Fibroblast of mammary gland (primary cell): Measurements from ENCODE around the gene AGPAT3.

Experiments
- DNase-seq: peaks from one replicate; pipeline ENCODE4 v3.0.0-alpha.2; 2010; ENCODE audit warnings: low read depth
- H3K4me3 ChIP-seq: 2 replicates; pipeline ENCODE4 v1.5.1; 2011; ENCODE audit warnings: low read depth, mild to moderate bottlenecking, low read length, moderate library complexity; ENCODE audit not compliant: control insufficient read depth
- TF ChIP-seq, protein P1 (sequence below): conservative IDR thresholded peaks from 2 replicates; pipeline ENCODE4 v1.5.1; 2011; ENCODE audit warnings: low read depth, low read length, inconsistent platforms; ENCODE audit not compliant: control insufficient read depth, insufficient read depth

Gene AGPAT3

DNA sequence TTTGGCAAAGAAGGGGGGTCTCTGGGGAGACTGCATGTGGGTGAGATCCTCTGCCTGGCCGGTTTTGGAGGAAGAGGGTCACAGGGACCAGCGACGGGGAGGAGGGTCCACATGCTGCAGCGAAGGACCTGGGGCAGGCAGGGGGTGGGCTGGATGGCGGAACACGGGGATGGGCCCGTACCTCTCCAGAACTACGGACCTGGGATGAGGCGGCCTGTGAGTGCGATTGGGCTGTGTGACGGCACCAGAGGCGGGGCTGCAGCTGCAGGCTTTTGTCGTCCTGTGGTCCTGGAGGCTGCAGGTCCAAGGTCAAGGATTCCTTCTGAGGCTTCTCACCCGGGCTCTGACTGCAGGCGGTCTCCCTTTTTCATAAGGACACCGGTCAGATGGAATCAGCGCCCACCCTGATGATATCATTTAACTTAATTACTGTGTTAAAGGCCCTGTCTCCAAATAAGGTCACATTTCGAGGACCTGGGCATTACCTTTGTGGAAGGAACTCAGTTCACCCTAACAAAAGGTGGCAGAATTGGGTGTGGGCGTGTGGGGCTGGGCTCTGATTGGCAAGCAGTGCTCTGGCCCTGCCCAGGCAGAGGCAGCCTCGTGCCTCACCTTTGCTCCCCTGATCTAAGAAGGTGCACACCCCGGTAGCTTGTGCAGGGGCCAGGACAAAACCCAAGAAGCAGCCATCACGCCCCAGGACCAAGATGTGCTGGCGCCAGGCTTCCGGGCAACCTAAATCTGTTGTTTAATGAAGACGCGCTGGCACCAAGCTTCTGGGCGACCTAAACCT lies 87.1 kb downstream of the AGPAT3 start:
- H3K4me3 ChIP-seq = no peak overlapping the region
- TF ChIP-seq, protein P1, sequence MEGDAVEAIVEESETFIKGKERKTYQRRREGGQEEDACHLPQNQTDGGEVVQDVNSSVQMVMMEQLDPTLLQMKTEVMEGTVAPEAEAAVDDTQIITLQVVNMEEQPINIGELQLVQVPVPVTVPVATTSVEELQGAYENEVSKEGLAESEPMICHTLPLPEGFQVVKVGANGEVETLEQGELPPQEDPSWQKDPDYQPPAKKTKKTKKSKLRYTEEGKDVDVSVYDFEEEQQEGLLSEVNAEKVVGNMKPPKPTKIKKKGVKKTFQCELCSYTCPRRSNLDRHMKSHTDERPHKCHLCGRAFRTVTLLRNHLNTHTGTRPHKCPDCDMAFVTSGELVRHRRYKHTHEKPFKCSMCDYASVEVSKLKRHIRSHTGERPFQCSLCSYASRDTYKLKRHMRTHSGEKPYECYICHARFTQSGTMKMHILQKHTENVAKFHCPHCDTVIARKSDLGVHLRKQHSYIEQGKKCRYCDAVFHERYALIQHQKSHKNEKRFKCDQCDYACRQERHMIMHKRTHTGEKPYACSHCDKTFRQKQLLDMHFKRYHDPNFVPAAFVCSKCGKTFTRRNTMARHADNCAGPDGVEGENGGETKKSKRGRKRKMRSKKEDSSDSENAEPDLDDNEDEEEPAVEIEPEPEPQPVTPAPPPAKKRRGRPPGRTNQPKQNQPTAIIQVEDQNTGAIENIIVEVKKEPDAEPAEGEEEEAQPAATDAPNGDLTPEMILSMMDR = no peak
- no peak for DNase-seq

- H3K4me3 ChIP-seq = no peak overlapping the region
- TF ChIP-seq, protein P1 = no peak
- no peak for DNase-seq
These were observed 88.0 kb downstream of the AGPAT3 start for GRCh38 chr21:43953021-43953420.

DNA sequence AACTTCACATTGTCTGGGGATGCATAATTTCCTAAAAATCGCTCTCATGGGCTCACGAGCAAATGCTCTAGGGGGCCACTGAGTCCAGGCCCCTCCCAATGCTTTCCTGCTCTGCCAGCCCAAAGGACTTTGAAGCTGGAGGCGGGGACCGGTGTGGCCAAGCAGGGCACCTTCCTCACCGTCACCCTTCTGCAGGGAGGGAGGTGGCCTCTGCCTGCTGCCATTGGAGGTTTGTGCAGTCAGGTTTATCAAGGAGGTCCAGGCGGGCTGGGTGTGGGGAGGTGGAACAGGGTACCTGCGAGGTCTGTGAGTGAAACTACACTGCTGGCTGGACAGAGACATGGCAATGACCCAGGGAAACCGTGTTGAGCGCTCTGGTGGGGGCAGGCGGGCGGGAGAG lies 89.0 kb downstream of the AGPAT3 start:
- DNase-seq = no peak
- TF ChIP-seq, protein P1 = no peak
- no peak overlapping the region for H3K4me3 ChIP-seq

GRCh38 chr21:43954896-43955295 lies 89.9 kb downstream of the AGPAT3 start:
- TF ChIP-seq, protein P1 = no peak
- DNase-seq = no peak
- H3K4me3 ChIP-seq = no peak overlapping the region

DNA sequence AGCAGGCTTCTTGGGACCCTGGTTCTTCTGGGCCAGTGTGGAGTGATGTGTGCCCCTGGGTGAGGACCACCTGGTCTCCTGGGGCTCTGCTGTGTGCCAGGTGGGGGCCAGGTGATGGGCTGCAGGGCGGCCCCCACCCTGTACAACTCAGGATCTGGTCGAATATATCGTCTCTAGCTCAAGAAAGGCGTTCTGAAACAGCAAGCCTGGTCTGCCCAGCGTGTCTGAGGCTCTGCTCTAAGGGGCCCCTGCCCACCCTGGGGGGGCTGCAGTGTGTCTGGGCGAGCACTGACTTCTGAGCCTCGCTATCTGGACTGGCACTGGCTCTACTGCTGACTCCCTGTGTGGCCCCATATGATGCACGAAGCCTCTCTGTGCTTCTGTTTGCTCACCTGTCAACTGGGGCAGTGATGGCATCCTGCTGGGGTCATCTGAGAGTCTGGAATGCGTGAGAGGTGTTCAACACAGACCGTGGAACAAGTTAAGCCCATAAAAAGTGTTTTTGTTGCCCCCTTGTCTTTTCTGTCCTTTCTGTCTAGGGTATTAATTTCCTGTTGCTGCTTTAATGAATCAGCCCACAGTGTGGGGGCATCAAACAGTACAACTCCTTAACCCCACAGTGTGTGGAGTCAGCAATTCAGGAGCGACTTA lies 91.1 kb downstream of the AGPAT3 start:
- TF ChIP-seq, protein P1 = no peak
- no peak for DNase-seq
- H3K4me3 ChIP-seq = no peak overlapping the region

DNA sequence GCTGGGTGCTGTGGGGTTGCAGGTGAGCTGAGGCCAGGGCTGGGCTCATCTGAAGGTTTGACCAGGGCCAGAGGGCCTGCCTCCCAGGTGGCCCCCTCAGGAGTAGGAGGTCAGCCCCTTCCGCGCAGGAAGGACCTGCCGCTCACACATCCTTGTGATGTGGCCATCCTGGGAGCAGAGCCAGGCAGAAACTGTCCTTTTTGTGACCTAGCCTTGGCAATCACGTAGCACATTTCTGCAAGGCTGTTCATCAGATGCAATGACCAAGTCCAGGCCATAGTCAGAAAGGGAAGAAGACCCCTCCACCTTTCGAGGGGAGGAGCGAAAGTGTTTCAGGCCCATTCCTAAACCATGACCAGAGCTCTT lies 91.6 kb downstream of the AGPAT3 start:
- TF ChIP-seq, protein P1 = no peak
- H3K4me3 ChIP-seq = no peak overlapping the region
- DNase-seq = peak; percentile 36
